Measurements from ENCODE around the gene LINS1. TPM values are rescaled to one million over a fixed set of nuclear protein-coding genes. Genes with fewer than 3 reads are reported as not detected.

LINS1 gene
- total RNA-seq, 1 donor: 25.8 TPM

DNA sequence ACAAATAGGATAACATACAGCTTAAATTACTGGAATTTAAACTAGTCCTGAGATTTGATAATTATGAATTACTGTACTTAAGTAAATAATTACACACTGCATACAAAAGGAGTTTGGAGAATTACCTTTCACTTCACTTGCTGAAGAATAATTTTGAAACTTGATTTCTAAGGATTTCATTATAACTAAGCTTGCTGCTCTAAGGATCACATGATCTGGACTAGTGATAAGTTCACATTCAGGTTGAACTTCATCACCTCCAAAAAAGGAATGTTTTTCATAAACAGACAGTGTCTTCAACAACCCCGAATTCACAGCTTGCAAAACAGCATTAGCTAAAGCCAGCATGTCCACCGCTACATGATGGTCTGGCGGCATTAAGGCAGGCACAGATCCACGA lies 28.5 kb downstream of the LINS1 start:
- DNase-seq (ENCODE audit: low read depth): no peak
- no peak overlapping the region for H3K4me3 ChIP-seq (ENCODE audit: low read depth, low read length)
- TF ChIP-seq, protein P1, sequence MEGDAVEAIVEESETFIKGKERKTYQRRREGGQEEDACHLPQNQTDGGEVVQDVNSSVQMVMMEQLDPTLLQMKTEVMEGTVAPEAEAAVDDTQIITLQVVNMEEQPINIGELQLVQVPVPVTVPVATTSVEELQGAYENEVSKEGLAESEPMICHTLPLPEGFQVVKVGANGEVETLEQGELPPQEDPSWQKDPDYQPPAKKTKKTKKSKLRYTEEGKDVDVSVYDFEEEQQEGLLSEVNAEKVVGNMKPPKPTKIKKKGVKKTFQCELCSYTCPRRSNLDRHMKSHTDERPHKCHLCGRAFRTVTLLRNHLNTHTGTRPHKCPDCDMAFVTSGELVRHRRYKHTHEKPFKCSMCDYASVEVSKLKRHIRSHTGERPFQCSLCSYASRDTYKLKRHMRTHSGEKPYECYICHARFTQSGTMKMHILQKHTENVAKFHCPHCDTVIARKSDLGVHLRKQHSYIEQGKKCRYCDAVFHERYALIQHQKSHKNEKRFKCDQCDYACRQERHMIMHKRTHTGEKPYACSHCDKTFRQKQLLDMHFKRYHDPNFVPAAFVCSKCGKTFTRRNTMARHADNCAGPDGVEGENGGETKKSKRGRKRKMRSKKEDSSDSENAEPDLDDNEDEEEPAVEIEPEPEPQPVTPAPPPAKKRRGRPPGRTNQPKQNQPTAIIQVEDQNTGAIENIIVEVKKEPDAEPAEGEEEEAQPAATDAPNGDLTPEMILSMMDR (IDR thresholded peaks at IDR 0.05; ENCODE audit: insufficient read depth, low read length): no peak

DNA sequence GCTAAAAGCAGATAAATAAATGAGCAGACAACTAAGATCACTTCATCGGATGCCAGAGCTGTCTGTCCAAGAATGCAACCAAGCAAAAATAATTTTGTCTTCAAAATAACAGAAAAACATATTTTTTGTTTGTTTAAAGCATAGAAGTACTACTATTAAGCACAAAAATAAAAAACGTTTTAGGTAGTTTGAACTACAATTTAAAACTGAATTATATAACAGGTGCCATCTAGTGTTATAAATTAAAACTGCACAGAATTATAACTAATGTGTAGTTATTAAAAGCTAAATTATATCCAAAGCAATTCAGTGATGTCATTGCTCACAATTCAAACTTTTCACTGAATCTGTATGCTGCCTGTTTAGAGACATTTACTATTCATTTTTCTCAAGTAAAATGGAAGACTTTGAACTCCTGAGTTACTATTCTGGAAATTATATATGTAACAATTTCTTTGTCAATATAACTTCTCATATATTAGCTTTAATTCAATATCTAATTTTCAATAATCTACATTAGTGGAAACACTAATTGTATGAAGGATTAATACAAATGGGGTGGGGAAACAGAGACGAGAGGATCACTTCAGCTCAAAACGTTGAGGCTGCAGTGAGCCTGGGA lies 29.5 kb downstream of the LINS1 start:
- TF ChIP-seq, protein P1 (IDR thresholded peaks at IDR 0.05; ENCODE audit: insufficient read depth, low read length): peak; percentile 46
- DNase-seq (ENCODE audit: low read depth): peak; percentile 52
- no peak overlapping the region for H3K4me3 ChIP-seq (ENCODE audit: low read depth, low read length)

DNA sequence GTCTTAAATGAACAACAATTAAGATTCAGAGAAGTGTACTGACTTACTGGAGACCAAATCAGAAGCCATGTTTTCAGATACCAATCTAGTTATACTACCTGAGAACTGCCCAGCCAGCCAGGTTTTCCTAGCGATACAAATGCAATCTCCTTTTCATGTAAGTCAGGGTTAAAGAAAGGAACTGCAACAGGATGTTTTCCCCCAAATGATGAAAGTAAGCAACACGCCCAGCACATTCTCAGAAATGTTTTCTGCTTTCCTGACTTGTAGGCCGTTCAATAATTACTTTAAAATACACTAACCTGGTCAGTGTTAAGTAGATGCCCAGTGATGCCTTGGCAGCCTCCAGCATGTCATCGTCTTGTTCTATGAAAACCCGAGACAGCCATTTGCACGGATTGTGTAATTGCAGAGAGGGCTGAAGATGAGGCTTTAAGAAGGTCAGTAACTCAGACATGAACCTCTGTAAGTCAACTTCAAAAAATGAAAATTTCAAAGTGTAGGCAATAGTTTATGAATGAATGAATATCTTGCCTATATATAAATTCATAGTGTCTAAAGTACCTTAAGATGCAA lies 30.3 kb downstream of the LINS1 start:
- TF ChIP-seq, protein P1 (IDR thresholded peaks at IDR 0.05; ENCODE audit: insufficient read depth, low read length): no peak
- no peak for DNase-seq (ENCODE audit: low read depth)
- no peak overlapping the region for H3K4me3 ChIP-seq (ENCODE audit: low read depth, low read length)

DNA sequence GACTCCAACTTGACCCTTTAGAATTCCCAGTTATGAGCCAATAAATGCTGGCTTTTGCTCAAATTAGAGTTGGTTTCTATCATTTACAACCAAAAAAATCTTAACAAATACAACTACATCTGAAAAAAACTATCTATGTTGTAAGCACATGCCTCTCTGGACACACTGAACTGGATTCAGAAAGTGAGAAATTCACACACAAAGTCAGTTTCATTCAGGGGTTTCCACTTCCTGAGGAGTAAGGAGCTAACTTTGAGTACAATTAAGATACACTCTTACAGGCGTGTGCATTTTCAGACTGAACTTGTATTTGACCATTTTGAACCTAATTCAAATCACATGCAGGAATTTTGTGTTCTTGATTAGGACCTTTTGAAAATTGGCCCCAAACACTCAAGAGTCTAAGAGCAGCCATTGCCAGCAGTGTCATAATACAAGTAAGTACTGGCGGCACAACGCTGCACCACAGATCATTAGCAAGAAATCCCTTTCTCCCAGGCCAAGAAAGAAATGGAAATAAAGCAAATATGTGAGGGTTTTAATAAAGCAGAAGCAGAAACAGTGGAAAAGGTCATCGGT lies 31.2 kb downstream of the LINS1 start:
- no peak for DNase-seq (ENCODE audit: low read depth)
- no peak overlapping the region for H3K4me3 ChIP-seq (ENCODE audit: low read depth, low read length)
- TF ChIP-seq, protein P1 (IDR thresholded peaks at IDR 0.05; ENCODE audit: insufficient read depth, low read length): no peak

DNA sequence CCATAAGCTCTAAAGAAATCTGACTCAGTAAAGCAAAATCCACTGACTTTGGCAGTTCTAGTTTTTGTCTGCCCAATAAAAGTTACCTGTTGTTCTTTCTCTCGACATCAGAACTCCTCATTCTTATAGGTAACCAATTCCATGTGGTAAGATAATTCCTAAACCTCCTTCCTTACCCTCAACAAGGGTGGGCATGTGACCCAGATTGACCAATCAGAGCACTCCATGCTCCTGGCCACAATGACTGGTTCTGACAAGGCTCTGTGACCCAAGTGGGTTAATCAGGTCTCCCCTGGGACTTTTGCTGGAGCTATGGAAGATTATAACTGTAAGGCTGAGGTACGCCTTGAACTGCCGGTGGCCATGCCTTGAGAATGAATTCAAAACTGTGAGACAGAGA lies 31.7 kb downstream of the LINS1 start:
- TF ChIP-seq, protein P1 (IDR thresholded peaks at IDR 0.05; ENCODE audit: insufficient read depth, low read length): no peak
- peak; percentile 20 for DNase-seq (ENCODE audit: low read depth)
- H3K4me3 ChIP-seq (ENCODE audit: low read depth, low read length): no peak overlapping the region

DNA sequence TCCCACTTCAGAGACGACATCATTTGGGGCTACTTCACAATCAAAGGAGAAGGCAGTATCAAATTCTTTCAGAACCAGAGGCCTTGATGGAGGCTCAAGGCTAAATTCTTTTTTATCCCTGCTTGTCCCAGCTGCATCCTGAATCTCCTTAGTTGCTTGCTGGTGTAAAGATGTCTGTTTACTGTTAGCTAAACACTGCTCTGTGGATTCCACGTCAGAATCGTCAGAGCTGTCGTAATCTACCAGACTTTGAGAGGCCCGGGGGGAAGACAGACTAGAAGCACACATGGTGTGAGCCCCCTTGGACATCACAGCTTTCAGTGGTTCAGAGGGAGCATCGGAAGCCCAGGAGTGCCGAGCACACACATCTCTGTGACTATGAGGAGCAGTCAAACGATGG lies 32.6 kb downstream of the LINS1 start:
- no peak overlapping the region for H3K4me3 ChIP-seq (ENCODE audit: low read depth, low read length)
- DNase-seq (ENCODE audit: low read depth): no peak
- TF ChIP-seq, protein P1 (IDR thresholded peaks at IDR 0.05; ENCODE audit: insufficient read depth, low read length): no peak
